Upper lobe of left lung (tissue), 6 donors: ENCODE results near the gene JAZF1. TPM values are rescaled to one million over a fixed set of nuclear protein-coding genes. Genes with fewer than 3 reads are reported as not detected.

Experiments
- ATAC-seq, 2 donors: fragments of 200-7000 bp; cut with Tn5 transposase; one replicate each; pipeline ENCODE4 v1.9.1; 2022; ENCODE audit warnings: mild to moderate bottlenecking in 2 of 2, moderate library complexity in 2 of 2; ENCODE audit not compliant: low FRiP score in 2 of 2
- DNase-seq, 2 donors: peaks; one replicate each; pipeline ENCODE4 v3.0.0-alpha.2; 2019 to 2020
- H3K27ac ChIP-seq, 4 donors: fragments of 200-600 bp; sonication (generic); one replicate each; pipeline ENCODE4 v1.5.1; 2016 to 2019
- H3K27me3 ChIP-seq, 4 donors: fragments of 200-600 bp; sonication (generic); one replicate each; pipeline ENCODE4 v1.5.1; 2017 to 2019
- H3K36me3 ChIP-seq, 4 donors: fragments of 200-600 bp; sonication (generic); one replicate each; pipeline ENCODE4 v1.5.1; 2016 to 2019
- H3K4me1 ChIP-seq, 4 donors: fragments of 200-600 bp; sonication (generic); one replicate each; pipeline ENCODE4 v1.5.1; 2018 to 2019
- H3K4me3 ChIP-seq, 4 donors: fragments of 200-600 bp; sonication (generic); one replicate each; pipeline ENCODE4 v1.5.1; 2017 to 2019; ENCODE audit warnings: mild to moderate bottlenecking in 2 of 4, moderate library complexity in 1 of 4
- H3K9me3 ChIP-seq, 4 donors: fragments of 200-600 bp; sonication (generic); one replicate each; pipeline ENCODE4 v1.5.1; 2018 to 2019
- CTCF ChIP-seq, 6 experiments: fragments of 450-650 bp in 4 of 6; fragments of 200-600 bp in 2 of 6; sonication (generic) in 2 of 6; IDR thresholded peaks; one replicate each; pipeline ENCODE4 v1.5.1; 2016 to 2019; ENCODE audit warnings: antibody characterized with exemption in 6 of 6
- EP300 ChIP-seq, 4 donors: sonication (generic); formaldehyde crosslinking; IDR thresholded peaks; one replicate each; pipeline ENCODE4 v1.5.1; 2017; ENCODE audit warnings: antibody characterized with exemption in 4 of 4, control low read depth in 2 of 4
- POLR2A ChIP-seq, 4 donors: fragments of 450-650 bp; IDR thresholded peaks; one replicate each; pipeline ENCODE4 v1.5.1; 2016 to 2017; ENCODE audit warnings: antibody characterized with exemption in 4 of 4, mild to moderate bottlenecking in 2 of 4
- POLR2AphosphoS5 ChIP-seq, 2 donors: sonication (generic); formaldehyde crosslinking; IDR thresholded peaks; one replicate each; pipeline ENCODE4 v1.5.1; 2017; ENCODE audit warnings: antibody characterized with exemption in 2 of 2
- WGBS, 2 donors: methylation state at CpG; one replicate each; pipeline ENCODE4 v1.1.5; 2017 to 2018; 5-methylcytosine and 5-hydroxymethylcytosine counted together
- total RNA-seq, 6 donors: library from RNA; depleted of rRNA in 4 of 6; stranded (reverse); fragments of >200 nt in 4 of 6; gene quantifications; one replicate each; pipeline versions ENCODE4 v1.1.0 to v1.2.1, GENCODE V29; 2016 to 2021
- donor health status: DM: no; HTN: no; CAD: no; lungs with moderate emphysema.
- donor health status: DM: no; HTN: yes; CAD: no; lungs with severe emphysema.

JAZF1 gene
- total RNA-seq, 6 donors from 2014 or later, result 4.2 to 19.4 (median 12.4) TPM

GRCh38 chr7:28176174-28176573, 4.4 kb downstream of the JAZF1 start:
- Histone ChIP-seq H3K4me3 (no peak overlapping the region), H3K36me3 (no peaks in the 10 kb centered on the region), H3K4me1 (peaks cover 12 to 22% (median 16%) of the 10 kb centered on the region in 4 donors), H3K27ac (no peak overlapping the region), H3K27me3 (no peaks in the 10 kb centered on the region), H3K9me3 (no peaks in the 10 kb centered on the region)
- TF ChIP-seq POLR2AphosphoS5 (IDR thresholded peaks at IDR 0.05), result no peak
- no peak for TF ChIP-seq CTCF (IDR thresholded peaks at IDR 0.05)
- TF ChIP-seq POLR2A (IDR thresholded peaks at IDR 0.05), result no peak
- no peak for TF ChIP-seq EP300 (IDR thresholded peaks at IDR 0.05)
- ATAC-seq (no peak), DNase-seq (no peak)
- 88 to 89% methylated on average over 4 of the region's 4 CpGs for WGBS, 2 donors

- 85 to 95% methylated on average over 7 to 8 of the region's 8 CpGs for WGBS, 2 donors
- no peak overlapping the region for H3K27ac ChIP-seq
- no peaks in the 10 kb centered on the region for H3K36me3 ChIP-seq
Observed at GRCh38 chr7:28174901-28175661, 5.5 kb downstream of the JAZF1 start.

GRCh38 chr7:28174442-28174841, 6.2 kb downstream of the JAZF1 start:
- Histone ChIP-seq H3K27ac (no peak overlapping the region), H3K36me3 (no peaks in the 10 kb centered on the region), H3K9me3 (no peaks in the 10 kb centered on the region), H3K4me1 (peaks cover 9 to 18% (median 13%) of the 10 kb centered on the region in 4 donors), H3K27me3 (no peaks in the 10 kb centered on the region), H3K4me3 (no peak overlapping the region)
- TF ChIP-seq POLR2A (IDR thresholded peaks at IDR 0.05) (no peak), EP300 (IDR thresholded peaks at IDR 0.05) (no peak), POLR2AphosphoS5 (IDR thresholded peaks at IDR 0.05) (no peak), CTCF (IDR thresholded peaks at IDR 0.05) (no peak)
- 92 to 97% methylated on average over 3 to 5 of the region's 5 CpGs for WGBS, 2 donors
- ATAC-seq (no peak), DNase-seq (no peak)

More at GRCh38 chr7:28174901-28175661, 5.5 kb downstream of the JAZF1 start:
- ATAC-seq, result no peak
- no peak for DNase-seq
- H3K9me3 ChIP-seq, result no peaks in the 10 kb centered on the region
- H3K27me3 ChIP-seq, result no peaks in the 10 kb centered on the region
- H3K4me1 ChIP-seq, result peaks cover 9 to 18% (median 13%) of the 10 kb centered on the region in 4 donors
- TF ChIP-seq CTCF (IDR thresholded peaks at IDR 0.05) (no peak), POLR2AphosphoS5 (IDR thresholded peaks at IDR 0.05) (no peak), POLR2A (IDR thresholded peaks at IDR 0.05) (no peak), EP300 (IDR thresholded peaks at IDR 0.05) (no peak)
- H3K4me3 ChIP-seq, result no peak overlapping the region

GRCh38 chr7:28173531-28173930, 7.1 kb downstream of the JAZF1 start:
- 83 to 88% methylated on average over 1 of the region's 1 CpG for WGBS, 2 donors
- DNase-seq (no peak), ATAC-seq (no peak)
- Histone ChIP-seq H3K4me3 (no peak overlapping the region), H3K27me3 (no peaks in the 10 kb centered on the region), H3K9me3 (no peaks in the 10 kb centered on the region), H3K4me1 (peaks cover 6 to 11% (median 6%) of the 10 kb centered on the region in 4 donors), H3K36me3 (no peaks in the 10 kb centered on the region), H3K27ac (no peak overlapping the region)
- no peak for TF ChIP-seq EP300 (IDR thresholded peaks at IDR 0.05)
- TF ChIP-seq CTCF (IDR thresholded peaks at IDR 0.05), result no peak
- no peak for TF ChIP-seq POLR2A (IDR thresholded peaks at IDR 0.05)
- TF ChIP-seq POLR2AphosphoS5 (IDR thresholded peaks at IDR 0.05), result no peak

- TF ChIP-seq CTCF (IDR thresholded peaks at IDR 0.05) (no peak), EP300 (IDR thresholded peaks at IDR 0.05) (no peak), POLR2A (IDR thresholded peaks at IDR 0.05) (no peak), POLR2AphosphoS5 (IDR thresholded peaks at IDR 0.05) (no peak)
- Histone ChIP-seq H3K4me3 (no peak overlapping the region), H3K36me3 (no peaks in the 10 kb centered on the region), H3K27me3 (no peaks in the 10 kb centered on the region), H3K27ac (no peak overlapping the region), H3K9me3 (no peaks in the 10 kb centered on the region), H3K4me1 (peaks cover under 1 to 7% (median 6%) of the 10 kb centered on the region in 4 donors)
- WGBS, 2 donors, result 94 to 97% methylated on average over 3 of the region's 3 CpGs
- DNase-seq, result no peak
- ATAC-seq, result no peak
Observed at GRCh38 chr7:28172958-28173357, 7.6 kb downstream of the JAZF1 start.
